Frontal cortex (tissue), 4 donors: Measurements from ENCODE around the gene ENTR1. TPM values are rescaled to one million over a fixed set of nuclear protein-coding genes. Genes with fewer than 3 reads are reported as not detected.

Source experiments
- DNase-seq, 2 donors: peaks; one replicate each; pipeline ENCODE4 v3.0.0; 2012; ENCODE audit warnings: low spot score in 2 of 2
- FAIRE-seq: peaks from 2 replicates; lab custom pipeline; 2012; peaks lifted over from hg19 to GRCh38; lab: Jason Lieb, UNC
- total RNA-seq: library from RNA; depleted of rRNA; stranded (reverse); fragments of >200 nt; gene quantifications from one replicate; pipeline ENCODE4 v1.2.3, GENCODE V29; 2014
- donor health status: control.
- donor health status: control.
- donor health status: control.

Gene ENTR1
- 20.0 TPM for total RNA-seq

- DNase-seq = peak; percentile 99 to 100
- no peak for FAIRE-seq
Observed at GRCh38 chr9:136410500-136411287, at the start of gene ENTR1, which contains the start of gene PMPCA. ENTR1 (minus strand) TSS chr9:136410614; CDS start chr9:136410397, 217 bp downstream. PMPCA (plus strand) TSS chr9:136410658; CDS start chr9:136410669, 11 bp downstream.

DNA sequence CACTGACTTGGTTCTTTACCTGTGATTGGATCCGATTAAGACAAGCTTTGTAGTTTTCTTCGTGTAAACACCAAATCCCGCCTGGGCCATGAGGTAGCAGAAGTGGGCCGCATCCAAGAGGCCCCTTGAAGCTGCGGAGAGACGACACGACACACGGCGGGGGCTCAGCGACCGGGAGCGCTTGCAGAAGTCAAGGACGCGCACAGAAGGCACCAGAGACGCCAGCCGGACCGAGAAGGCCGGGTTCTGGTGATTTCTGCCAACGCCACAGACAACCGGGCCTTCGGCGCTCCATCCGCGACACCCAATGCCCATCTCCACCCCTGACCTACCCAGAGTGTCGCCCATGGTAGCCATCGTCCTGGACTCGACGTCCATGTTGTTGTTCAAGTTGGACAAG, 49.0 kb upstream of the ENTR1 start:
- FAIRE-seq = no peak

GRCh38 chr9:136457326-136457725, 46.9 kb upstream of the ENTR1 start:
- no peak for FAIRE-seq

More for the DNA sequence above, 49.0 kb upstream of the ENTR1 start:
- no peak for DNase-seq

GRCh38 chr9:136456258-136456657, 45.8 kb upstream of the ENTR1 start:
- DNase-seq (no peak), FAIRE-seq (no peak)

More at GRCh38 chr9:136457326-136457725, 46.9 kb upstream of the ENTR1 start:
- DNase-seq = no peak

- DNase-seq = no peak
- FAIRE-seq = no peak
Observed at GRCh38 chr9:136455043-136456002, 44.9 kb upstream of the ENTR1 start.

- FAIRE-seq = no peak
- no peak for DNase-seq
Observed at GRCh38 chr9:136454026-136454796, 43.8 kb upstream of the ENTR1 start.

DNA sequence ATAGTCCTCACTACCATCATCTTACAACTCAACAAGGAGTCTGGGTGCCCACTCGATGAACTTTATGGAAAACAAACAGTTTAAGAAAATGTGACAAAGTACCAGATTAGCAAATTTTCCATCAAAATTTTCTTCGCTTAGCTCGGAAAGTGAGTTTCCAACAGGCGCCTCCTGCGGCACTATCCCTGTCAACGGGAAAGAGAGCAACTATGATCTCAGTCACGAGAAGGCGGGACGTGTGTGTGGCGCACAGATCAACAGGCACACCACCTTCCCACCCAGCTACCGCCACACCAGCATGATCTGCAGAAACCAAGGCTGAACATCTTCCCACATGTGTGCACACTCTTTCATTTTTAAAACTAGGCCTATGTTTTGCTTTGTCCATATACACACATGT, 42.9 kb upstream of the ENTR1 start:
- DNase-seq (no peak), FAIRE-seq (no peak)

- no peak for FAIRE-seq
- DNase-seq = no peak
Observed at GRCh38 chr9:136451221-136451877, 40.9 kb upstream of the ENTR1 start.

GRCh38 chr9:136448655-136449054, 38.2 kb upstream of the ENTR1 start:
- no peak for FAIRE-seq
- DNase-seq = no peak

- DNase-seq = no peak
- FAIRE-seq = no peak
Observed at GRCh38 chr9:136447173-136447778, 36.9 kb upstream of the ENTR1 start.

- DNase-seq (no peak), FAIRE-seq (no peak)
Observed at GRCh38 chr9:136445799-136446198, 35.4 kb upstream of the ENTR1 start.

DNA sequence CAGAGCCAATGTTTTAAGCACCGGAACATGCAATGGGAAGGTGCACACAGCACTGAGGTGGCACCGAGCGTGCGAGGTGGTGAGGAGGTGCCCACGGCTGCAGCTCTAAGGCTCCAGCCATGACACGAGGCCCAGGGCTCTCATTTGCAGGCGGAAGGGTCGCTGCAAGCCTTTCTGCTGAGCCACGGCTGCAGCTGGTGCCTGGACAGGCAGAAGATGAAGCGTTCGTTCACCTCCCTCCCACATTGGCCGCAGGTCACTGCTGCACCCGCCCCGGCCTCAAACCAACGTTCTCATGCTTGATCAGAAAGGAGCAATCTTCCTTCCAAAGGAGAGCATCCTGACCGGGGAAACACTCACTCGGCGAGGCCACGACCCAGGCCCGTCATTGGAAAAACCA, 33.7 kb upstream of the ENTR1 start:
- no peak for DNase-seq
- no peak for FAIRE-seq

- DNase-seq (no peak), FAIRE-seq (no peak)
Observed at GRCh38 chr9:136443687-136444086, 33.3 kb upstream of the ENTR1 start.

DNA sequence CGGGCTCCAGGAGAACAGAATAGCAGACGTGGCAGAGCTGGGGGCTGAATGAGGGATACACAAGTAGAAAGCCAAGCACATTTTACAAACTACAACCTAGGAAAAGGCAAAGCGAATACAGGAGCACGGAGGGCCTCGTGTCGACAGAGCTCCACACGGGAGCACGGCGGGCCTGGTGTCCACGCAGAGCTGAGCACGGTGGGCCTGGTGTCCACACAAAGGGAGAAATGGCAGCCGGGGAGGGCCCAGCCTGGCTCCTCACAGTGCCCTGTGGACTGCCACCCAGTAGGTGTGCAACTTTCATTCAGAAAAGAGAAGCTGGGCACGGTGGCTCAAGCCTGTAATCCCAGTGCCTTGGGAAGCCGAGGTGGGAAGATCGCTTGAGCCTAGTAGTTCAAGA, 32.7 kb upstream of the ENTR1 start:
- FAIRE-seq = no peak
- DNase-seq = no peak

DNA sequence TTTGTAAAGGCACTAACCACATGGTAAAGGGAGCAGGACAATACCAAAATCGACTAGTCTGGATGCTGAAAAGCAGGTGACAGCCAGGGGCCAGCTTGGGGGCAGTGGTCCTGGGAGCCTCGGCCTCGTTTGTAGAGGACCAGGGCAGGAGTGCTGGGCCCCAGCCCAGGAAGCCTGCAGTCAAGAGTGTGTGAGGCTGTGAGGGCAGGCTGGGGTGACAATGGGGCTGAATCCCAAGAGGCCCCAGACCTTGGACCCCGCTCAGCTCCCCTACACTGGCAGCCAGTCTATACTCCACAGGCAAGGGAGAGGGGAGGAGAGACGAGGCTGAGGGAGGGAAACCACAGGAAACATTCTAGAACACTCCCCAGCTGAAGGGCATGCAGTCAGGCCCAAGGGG, 31.9 kb upstream of the ENTR1 start:
- no peak for DNase-seq
- FAIRE-seq = no peak

- FAIRE-seq (no peak), DNase-seq (no peak)
Observed at GRCh38 chr9:136441681-136442245, 31.3 kb upstream of the ENTR1 start.

DNA sequence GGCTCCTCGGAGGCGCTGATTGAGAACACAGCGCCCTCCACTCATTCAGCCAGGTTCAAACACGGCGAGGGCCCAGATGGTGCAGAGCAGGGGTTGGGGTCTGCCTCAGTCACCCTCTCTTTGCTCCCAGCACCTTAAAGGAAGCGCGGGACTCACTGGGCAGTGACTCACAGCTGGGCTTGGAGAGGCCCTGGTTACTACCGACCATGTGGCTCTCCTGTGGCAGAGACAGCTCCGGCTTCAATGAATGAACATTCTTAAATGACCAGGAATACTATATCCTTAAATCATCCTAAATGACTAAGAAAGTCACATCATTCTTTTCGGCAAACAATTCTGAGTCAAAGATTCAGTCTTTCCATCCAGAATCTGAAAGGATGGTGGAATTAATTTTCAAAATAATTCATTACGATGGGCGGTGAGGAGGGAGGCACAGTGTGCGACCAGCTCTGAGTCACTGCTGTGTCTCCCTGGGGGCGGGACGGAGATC, 30.8 kb upstream of the ENTR1 start:
- DNase-seq (no peak), FAIRE-seq (no peak)
